Tibial artery (tissue), 4 donors: ENCODE results near the gene TRPV5.

Source experiments
- DNase-seq, 2 donors: peaks; one replicate each; pipeline ENCODE4 v3.0.0-alpha.2; 2019
- H3K27ac ChIP-seq, 2 donors: fragments of 200-600 bp; sonication (generic) in 1 of 2; 1 replicate in 1 of 2; 2 replicates in 1 of 2; pipeline ENCODE4 v1.5.1; 2018 to 2019; ENCODE audit warnings: mild to moderate bottlenecking in 1 of 2
- H3K27me3 ChIP-seq, 2 donors: fragments of 200-600 bp; sonication (generic) in 1 of 2; one replicate each; pipeline versions ENCODE4 v1.5.1 to v1.6.0; 2016 to 2019
- H3K36me3 ChIP-seq, 3 donors: fragments of 200-600 bp; sonication (generic) in 2 of 3; one replicate each; pipeline ENCODE4 v1.5.1; 2016 to 2019; ENCODE audit warnings: mild to moderate bottlenecking in 2 of 3
- H3K4me1 ChIP-seq, 4 donors: fragments of 200-600 bp; sonication (generic) in 2 of 4; 1 replicate in 3 of 4; 2 replicates in 1 of 4; pipeline ENCODE4 v1.5.1; 2016 to 2019
- H3K4me3 ChIP-seq, 2 donors: fragments of 200-600 bp; sonication (generic) in 1 of 2; 1 replicate in 1 of 2; 2 replicates in 1 of 2; pipeline ENCODE4 v1.5.1; 2018 to 2019; ENCODE audit warnings: mild to moderate bottlenecking in 2 of 2
- H3K9me3 ChIP-seq, 3 donors: fragments of 200-600 bp; sonication (generic) in 1 of 3; one replicate each; pipeline ENCODE4 v1.5.1; 2016 to 2019
- intact Hi-C: fragments of 100-400 bp; cut with DNase I; formaldehyde crosslinking; loops from one replicate; pipeline ENCODE4 v1.15.0; 2023; ENCODE audit warnings: low total_unique reads
- TF ChIP-seq, protein P1 (sequence below), 2 experiments: fragments of 200-600 bp in 1 of 2; fragments of 450-650 bp in 1 of 2; IDR thresholded peaks; one replicate each; pipeline ENCODE4 v1.5.1; 2017 to 2019; ENCODE audit warnings: antibody characterized with exemption in 2 of 2, mild to moderate bottlenecking in 1 of 2, moderate library complexity in 1 of 2

The TRPV5 gene

DNA sequence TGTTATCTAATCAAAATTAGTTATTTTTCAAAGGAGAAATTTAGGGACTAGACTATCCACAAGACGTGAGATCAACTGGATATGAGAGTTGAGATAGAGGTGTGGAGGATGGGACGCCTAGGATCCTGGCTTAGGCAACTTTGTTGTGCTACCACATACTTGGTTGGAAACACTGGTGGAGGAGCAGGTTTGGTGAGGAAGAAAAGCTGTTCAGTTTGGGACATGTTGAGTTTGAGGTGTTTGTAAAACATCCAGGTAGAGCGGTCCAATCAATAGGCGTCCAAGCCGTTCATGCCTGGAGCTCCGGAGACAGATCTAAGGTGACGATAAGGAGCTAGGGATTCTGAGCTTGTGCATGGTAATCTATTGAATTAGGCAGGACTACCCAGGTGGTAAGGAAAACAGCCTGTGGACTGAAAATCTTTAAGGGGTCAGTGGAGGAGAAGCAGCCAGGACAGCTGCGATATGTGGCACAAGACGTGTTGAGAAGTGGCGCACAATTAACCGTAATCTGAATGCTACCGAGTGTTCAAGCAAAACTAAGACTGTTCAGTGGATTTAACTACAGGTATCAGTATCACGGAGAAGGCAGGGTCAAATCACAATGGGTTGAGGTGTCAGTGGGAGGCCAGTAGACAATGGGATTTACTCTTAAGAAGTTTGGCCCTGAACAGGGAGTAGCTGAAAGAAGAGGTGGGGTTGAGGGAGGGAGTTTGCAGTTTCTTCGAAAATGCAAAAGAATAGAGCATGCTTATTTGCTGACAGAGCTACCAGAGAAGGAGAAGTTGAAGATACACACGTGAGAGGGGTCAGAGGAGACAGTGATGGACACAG, 31.9 kb downstream of the TRPV5 start:
- no peaks in the 10 kb centered on the region for H3K27me3 ChIP-seq
- H3K9me3 ChIP-seq = peaks cover 0 to 4% (median 0%) of the 10 kb centered on the region in 3 donors
- intact Hi-C loops = no loop called here
- H3K4me3 ChIP-seq = no peak overlapping the region
- TF ChIP-seq, protein P1, sequence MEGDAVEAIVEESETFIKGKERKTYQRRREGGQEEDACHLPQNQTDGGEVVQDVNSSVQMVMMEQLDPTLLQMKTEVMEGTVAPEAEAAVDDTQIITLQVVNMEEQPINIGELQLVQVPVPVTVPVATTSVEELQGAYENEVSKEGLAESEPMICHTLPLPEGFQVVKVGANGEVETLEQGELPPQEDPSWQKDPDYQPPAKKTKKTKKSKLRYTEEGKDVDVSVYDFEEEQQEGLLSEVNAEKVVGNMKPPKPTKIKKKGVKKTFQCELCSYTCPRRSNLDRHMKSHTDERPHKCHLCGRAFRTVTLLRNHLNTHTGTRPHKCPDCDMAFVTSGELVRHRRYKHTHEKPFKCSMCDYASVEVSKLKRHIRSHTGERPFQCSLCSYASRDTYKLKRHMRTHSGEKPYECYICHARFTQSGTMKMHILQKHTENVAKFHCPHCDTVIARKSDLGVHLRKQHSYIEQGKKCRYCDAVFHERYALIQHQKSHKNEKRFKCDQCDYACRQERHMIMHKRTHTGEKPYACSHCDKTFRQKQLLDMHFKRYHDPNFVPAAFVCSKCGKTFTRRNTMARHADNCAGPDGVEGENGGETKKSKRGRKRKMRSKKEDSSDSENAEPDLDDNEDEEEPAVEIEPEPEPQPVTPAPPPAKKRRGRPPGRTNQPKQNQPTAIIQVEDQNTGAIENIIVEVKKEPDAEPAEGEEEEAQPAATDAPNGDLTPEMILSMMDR (IDR thresholded peaks at IDR 0.05) = no peak
- no peak overlapping the region for H3K27ac ChIP-seq
- no peaks in the 10 kb centered on the region for H3K36me3 ChIP-seq
- DNase-seq = no peak
- H3K4me1 ChIP-seq = no peaks in the 10 kb centered on the region

DNA sequence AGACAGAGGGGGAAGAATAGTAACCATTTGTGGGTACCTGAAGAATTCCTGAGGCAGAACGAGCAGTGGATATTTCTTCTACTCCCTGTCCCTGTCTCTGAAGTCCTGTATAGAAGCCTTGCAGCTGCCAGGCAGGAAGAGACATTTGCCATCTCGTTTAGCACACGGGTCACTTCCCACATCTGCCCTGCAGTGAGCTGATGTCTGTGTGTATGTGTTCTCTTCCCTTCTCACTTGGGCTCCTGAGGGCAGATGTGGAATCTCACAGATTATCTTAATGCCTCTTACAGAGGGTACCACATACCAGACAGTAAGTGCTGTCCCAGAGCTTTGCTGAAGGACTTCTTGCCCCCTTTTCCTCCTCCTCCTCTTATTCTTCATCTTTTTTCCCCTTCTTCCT, 33.9 kb downstream of the TRPV5 start:
- DNase-seq = no peak
- H3K27ac ChIP-seq = no peak overlapping the region
- intact Hi-C loops = no loop called here
- no peaks in the 10 kb centered on the region for H3K36me3 ChIP-seq
- peaks cover 0 to 4% (median 0%) of the 10 kb centered on the region in 3 donors for H3K9me3 ChIP-seq
- no peaks in the 10 kb centered on the region for H3K27me3 ChIP-seq
- H3K4me1 ChIP-seq = no peaks in the 10 kb centered on the region
- TF ChIP-seq, protein P1 (IDR thresholded peaks at IDR 0.05) = no peak
- no peak overlapping the region for H3K4me3 ChIP-seq

GRCh38 chr7:142898377-142899170, 35.0 kb downstream of the TRPV5 start:
- H3K4me3 ChIP-seq = no peak overlapping the region
- H3K27ac ChIP-seq = no peak overlapping the region
- no peaks in the 10 kb centered on the region for H3K27me3 ChIP-seq
- TF ChIP-seq, protein P1 (IDR thresholded peaks at IDR 0.05) = no peak
- no peaks in the 10 kb centered on the region for H3K36me3 ChIP-seq
- intact Hi-C loops = no loop called here
- H3K9me3 ChIP-seq = no peaks in the 10 kb centered on the region
- DNase-seq = no peak
- H3K4me1 ChIP-seq = no peaks in the 10 kb centered on the region

DNA sequence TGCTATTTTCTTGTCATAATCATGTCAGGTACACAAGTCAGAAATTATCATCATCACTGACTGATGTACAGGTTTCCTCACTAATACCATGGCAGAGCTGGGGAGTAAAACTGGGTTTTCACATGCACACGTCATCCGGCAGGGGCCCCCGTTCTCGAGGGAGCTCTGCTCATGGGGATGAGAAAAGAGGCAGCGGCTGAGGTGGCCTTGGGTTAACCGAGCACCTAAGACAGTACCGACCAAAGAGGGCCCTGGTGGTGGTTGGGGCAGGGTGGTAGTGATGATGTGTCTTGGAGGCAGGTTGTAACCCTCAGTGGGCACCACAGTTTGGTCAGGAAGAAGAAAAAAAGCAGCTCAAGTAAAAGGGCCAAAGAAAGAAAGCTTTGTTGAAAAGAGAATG, 35.9 kb downstream of the TRPV5 start:
- intact Hi-C loops = no loop called here
- Histone ChIP-seq H3K27me3 (peaks cover 0 to 3% of the 10 kb centered on the region in 2 donors), H3K27ac (no peak overlapping the region), H3K4me1 (no peaks in the 10 kb centered on the region), H3K9me3 (no peaks in the 10 kb centered on the region), H3K4me3 (no peak overlapping the region), H3K36me3 (no peaks in the 10 kb centered on the region)
- no peak for DNase-seq
- TF ChIP-seq, protein P1 (IDR thresholded peaks at IDR 0.05) = no peak

DNA sequence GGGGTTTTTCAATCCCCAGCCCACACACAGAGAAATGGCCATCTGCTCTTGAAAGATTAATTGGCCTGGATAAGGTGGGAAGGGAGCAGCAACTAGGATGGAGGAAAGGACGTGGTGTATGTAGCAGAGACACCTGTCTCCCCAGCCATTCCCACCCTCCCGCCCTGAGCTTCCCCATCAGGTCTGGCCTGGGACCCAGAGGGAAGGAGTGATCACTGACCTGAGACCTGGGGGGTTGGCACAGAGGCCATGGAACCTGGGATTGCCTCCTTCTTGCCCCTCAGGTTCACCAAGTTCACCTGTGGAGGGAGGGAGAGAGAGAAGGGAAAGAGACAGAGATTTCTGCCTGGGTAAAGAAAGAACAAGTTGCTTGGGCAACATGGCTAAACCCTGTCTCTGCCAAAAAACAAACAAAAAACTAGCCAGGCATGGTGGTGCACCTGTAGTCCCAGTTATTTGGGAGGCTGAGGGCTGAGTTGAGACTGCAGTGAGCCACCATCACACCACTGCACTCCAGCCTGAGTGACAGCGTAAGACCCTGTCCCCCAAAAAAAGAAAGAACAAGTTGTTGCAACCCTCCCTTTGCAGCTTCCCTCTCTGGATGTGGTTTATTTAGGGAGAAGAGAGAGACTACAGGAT, 36.7 kb downstream of the TRPV5 start:
- TF ChIP-seq, protein P1 (IDR thresholded peaks at IDR 0.05) = no peak
- Histone ChIP-seq H3K9me3 (no peaks in the 10 kb centered on the region), H3K36me3 (no peaks in the 10 kb centered on the region), H3K4me3 (no peak overlapping the region), H3K27me3 (peaks cover 0 to 7% of the 10 kb centered on the region in 2 donors), H3K4me1 (no peaks in the 10 kb centered on the region), H3K27ac (no peak overlapping the region)
- no peak for DNase-seq
- intact Hi-C loops = no loop called here
